Islet of Langerhans (tissue), 1 donor: ENCODE results near the gene OOSP4B.
"Not testable (repeated sequence)": the region's sequence is repeated elsewhere in the genome, so short reads cannot be mapped to it uniquely, and the experiment has no call there.

Source experiments
- FAIRE-seq: peaks from one replicate; lab custom pipeline; 2011; peaks lifted over from hg19 to GRCh38; lab: Jason Lieb, UNC

Gene OOSP4B

DNA sequence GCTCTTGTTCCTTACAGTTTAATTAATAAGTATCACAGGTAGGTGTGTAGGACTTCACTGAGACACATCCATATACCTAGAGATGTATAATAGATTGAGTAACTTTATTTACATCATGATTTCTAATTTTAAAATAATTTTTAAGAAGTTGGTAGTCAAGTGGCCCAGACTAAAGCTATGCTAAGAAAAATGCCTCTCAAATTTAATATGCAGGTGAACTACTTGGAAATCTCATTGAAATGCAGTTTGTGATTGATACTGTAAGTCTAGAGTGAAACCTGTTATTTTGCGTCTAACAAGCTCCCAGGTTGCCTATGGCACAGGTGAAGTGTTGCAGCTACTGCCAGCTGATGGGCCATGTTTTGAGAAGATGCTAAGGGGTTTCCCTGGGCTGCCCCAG lies at the start of gene OOSP4B:
Gene OOSP4B, plus strand, starts transcription at position 301 of the 400 bp plus-strand sequence.
- FAIRE-seq = no peak

DNA sequence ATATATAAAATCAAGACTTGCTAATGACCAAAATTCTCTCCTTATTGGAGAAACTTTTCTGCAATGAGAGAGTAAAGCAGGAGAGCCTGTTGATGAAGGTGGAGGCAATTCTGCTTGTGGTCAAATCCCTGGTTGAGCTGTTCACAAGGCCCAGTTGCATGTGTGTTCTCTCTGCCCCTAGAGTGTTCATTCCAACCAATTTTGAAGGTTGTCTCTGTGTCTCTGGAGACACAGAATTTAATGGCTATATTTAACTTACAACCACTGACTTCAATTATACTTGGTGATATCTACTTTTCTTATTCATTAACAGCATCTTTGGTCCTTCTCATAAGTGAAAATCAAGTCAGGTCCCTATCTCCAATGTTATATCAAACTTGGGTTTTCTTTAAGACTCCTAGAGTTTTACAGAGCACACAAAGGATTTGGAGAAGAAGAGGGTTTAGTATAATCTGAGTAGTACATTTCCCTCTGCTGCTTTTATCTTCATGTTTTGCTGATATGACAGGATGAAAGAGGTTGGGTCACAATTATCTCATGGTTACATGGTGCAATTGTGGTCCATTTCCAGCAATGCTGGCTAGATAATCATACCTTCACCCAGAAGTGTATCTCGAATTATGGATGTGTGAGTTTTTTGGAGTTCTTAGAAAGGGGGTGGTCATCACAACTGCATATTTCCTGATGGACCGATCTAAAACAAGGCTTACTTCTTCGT lies 49.1 kb upstream of the OOSP4B start:
- FAIRE-seq = no peak

DNA sequence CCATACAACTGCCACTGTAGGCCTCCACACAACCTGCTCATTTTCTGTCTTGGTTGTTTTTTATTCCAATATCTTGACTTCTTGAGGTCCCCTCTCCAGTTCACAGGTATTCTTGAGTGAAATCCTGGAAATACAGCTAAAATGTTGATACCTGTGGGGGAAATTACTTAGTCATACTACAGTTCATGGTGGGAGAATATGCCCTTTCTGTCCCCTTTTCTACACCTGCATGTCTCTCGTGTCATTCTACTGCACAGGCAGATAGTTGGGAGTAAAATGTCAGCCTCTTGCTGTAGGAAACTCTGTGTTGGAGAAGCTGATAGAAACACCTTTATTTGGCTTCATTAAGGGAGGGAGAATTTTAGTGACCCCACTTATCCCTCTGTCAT lies 48.6 kb upstream of the OOSP4B start:
- no peak for FAIRE-seq

- FAIRE-seq = no peak
Observed at GRCh38 chr11:59973097-59973496, 43.9 kb upstream of the OOSP4B start.

GRCh38 chr11:59981106-59981770 lies 35.7 kb upstream of the OOSP4B start:
- FAIRE-seq = no peak

DNA sequence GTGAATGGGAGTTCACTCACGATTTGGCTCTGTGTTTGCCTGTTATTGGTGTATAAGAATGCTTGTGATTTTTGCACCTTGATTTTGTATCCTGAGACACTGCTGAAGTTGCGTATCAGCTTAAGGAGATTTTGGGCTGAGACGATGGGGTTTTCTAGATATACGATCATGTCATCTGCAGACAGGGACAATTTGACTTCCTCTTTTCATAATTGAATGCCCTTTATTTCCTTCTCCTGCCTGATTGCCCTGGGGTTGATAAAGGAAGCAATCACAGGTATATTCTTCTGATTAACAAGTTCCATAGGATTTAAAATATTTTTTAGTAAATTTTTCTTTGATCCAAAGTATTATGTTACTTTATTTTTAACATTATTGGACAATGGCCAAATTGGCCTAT lies 34.9 kb upstream of the OOSP4B start:
- FAIRE-seq = not testable (repeated sequence)

GRCh38 chr11:59983212-59983611 lies 33.8 kb upstream of the OOSP4B start:
- FAIRE-seq = no peak

GRCh38 chr11:59984368-59984767 lies 32.6 kb upstream of the OOSP4B start:
- no peak for FAIRE-seq

DNA sequence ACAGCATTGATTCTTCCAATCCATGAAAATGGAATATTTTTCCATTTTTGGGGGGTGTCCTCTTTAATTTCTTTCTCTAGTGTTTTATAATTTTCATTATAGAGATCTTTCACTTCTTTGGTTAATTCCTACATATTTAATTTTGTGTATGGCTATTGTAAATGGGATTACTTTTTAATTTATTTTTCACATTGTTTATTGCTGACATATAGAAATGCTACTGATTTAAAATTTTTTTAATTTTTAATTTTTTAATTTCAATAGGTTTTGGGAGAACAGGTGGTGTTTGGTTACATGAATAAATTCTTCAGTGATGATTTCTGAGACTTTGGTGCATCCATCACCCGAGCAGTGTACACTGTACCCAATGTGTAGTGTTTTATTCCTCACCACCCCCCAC lies 26.6 kb upstream of the OOSP4B start:
- no peak for FAIRE-seq

- FAIRE-seq = no peak
Observed at GRCh38 chr11:59992425-59992824, 24.6 kb upstream of the OOSP4B start.

DNA sequence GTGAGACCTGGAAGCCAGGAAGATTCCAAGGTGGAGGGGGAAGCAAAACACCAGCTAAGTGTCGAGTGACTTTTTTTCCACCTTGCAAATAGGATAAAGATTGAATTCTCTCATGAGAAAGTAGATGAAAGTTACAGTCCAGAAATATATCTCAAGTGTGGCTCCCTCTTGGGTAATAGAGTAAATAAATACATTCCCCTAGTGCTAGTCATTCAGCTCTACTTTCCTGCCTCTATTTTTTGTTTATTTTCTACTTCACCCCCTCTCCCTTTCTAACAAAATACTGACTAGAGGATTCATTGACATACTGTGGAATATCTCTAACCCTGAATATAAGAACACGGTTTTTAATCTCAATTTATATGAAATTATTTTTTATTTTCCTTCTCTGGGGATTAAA lies 19.2 kb upstream of the OOSP4B start:
- no peak for FAIRE-seq

DNA sequence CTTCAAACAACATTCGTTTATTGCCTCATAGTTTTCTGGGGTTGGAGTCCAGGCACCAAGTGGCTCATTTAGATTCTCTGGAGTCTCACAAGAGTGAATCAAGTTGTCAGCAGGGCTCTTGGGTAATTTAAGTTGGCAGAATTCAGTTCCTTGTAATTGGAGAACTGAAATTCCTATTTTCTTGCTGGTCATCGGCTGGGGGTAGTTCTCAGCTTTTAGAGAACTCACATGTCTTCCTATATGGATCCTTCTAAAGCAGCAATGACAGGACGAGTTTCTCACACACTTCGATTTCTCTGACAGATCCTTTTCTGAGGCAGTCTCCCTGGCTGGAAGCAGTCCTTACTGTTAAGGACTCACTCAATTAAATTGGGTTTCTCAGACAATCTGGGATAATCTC lies 17.3 kb upstream of the OOSP4B start:
- FAIRE-seq = no peak

DNA sequence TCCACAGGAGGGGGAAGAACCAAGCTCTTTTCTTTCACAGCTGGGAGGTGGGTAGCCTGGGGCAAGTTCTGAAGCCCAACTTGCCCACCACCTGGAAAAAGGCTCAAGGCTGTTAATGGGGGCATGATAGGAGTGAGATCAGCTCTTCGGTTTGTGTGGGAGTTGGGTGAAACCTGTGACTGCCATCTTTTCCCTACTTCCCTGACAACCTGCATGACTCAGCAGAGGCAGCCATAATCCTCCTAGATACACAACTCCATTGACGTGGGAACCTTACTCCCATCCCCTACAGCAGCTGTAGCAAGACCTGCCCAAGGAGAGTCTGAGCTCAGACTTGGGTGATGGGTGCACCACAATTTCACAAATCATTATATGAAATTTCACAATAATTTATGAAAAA lies 13.3 kb upstream of the OOSP4B start:
- FAIRE-seq = no peak

DNA sequence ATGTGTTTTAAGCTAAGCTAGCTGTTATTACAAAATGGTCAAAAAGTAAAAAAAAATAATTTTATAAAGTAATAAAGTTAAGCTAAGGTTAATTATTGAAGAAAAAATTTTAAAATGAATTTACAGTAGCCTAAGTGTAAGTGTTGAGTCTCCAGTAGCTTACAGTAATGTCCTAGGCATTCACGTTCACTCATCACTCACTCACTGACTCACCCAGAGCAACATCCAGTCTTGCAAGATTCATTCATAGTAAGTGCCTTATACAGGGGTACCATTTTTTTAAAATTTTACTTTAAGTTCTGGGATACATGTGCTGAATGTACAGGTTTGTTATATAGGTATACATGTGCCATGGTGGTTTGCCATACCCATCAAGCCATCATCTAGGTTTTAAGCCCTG lies 11.6 kb upstream of the OOSP4B start:
- no peak for FAIRE-seq

DNA sequence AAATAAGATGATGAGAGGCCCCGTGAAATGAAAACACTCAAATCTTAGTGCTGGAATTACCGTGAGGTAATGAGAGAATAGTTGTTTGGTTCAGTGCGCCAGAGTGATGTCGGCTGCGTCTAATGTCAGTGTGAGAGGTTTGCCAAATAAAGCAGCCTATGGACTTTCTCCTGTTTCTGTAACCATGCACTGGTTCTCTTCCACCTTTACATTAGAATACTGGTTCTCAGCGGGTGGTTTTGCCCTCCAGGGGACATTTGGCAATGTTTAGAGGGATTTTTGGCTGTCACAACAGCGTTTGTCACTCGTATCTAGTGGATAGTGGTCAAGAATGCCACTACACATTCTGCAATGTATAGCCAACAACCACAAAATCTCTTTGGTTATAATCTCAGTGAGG lies 1.1 kb downstream of the OOSP4B start:
- no peak for FAIRE-seq

GRCh38 chr11:60020376-60020775 lies 3.4 kb downstream of the OOSP4B start:
- not testable (repeated sequence) for FAIRE-seq

- no peak for FAIRE-seq
Observed at GRCh38 chr11:60029015-60029632, 12.1 kb downstream of the OOSP4B start.

GRCh38 chr11:60040109-60040508 lies 23.1 kb downstream of the OOSP4B start, which contains the start of gene OOSP2:
TSS of gene OOSP2 (plus strand) at chr11:60040409. CDS start at chr11:60040460, 51 bp downstream.
- FAIRE-seq = no peak

DNA sequence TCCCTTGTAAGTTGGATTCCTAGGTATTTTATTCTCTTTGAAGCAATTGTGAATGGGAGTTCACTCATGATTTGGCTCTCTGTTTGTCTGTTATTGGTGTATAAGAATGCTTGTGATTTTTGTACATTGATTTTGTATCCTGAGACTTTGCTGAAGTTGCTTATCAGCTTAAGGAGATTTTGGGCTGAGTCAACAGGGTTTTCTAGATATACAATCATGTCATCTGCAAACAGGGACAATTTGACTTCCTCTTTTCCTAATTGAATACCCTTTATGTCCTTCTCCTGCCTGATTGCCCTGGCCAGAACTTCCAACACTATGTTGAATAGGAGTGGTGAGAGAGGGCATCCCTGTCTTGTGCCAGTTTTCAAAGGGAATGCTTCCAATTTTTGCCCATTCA lies 33.4 kb downstream of the OOSP4B start:
- not testable (repeated sequence) for FAIRE-seq

- not testable (repeated sequence) for FAIRE-seq
Observed at GRCh38 chr11:60050839-60051238, 33.9 kb downstream of the OOSP4B start.

DNA sequence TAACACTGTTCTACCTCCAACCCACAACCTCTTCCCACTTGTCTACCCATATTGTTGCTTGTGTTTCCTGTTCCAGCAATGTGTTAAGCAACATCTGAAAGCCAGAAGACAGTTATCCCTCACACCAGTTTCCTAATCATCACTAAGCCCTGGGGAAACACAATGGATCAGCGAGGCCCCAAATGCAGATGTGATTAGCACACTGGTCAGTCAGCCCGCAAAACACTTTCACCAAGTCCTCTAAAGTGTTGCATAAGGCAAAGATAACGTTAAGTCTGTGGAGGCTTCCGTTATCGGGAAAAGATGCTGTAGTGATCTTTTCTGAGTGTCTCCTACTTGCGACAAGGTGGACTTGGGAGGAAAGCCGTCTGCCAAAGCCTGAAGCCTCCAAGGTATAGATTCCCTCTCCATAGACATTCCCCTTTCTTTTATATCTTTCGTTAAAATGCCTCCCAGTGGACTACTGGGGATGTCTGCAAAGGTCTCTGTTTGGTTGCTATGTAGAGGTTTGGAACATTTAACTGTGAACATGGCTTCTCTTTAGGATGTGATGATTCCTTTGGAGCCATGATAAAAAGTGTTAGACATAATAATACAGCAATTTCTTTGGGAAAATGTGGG lies 39.5 kb downstream of the OOSP4B start, which contains the start of gene MS4A3:
Gene MS4A3, plus strand, starts transcription at position 317 of the 621 bp plus-strand sequence. CDS start 4,496 bp downstream, outside the sequence.
- no peak for FAIRE-seq

- no peak for FAIRE-seq
Observed at GRCh38 chr11:60059052-60059451, 42.1 kb downstream of the OOSP4B start.
